Measurements from ENCODE around the gene FNDC5. TPM values are rescaled to one million over a fixed set of nuclear protein-coding genes. Genes with fewer than 3 reads are reported as not detected.

FNDC5 gene
- polyA plus RNA-seq, 1 of the 3 experiments (the other 2 are of a cell fraction), result 0.59 TPM

DNA sequence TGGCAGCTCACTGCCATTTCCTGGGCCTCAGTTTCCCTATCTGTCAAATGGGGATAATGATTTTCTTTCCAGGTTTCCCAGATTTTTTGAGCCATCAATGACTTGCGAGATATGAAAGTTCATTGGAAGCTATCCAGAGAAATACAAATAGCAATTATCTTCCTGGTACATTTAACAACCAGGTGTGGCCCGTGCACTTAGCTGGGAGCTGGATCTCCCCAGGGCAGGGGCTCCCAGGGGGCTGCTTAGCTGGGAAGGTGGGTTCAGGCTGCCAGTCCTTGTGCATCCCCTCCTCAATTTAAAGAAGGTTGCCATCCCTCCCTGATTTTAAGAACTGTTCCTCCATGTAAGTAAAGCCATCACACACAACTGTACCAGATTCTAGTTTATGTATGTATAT is 34.1 kb upstream of the FNDC5 start (continued):
- TF ChIP-seq, protein P1, sequence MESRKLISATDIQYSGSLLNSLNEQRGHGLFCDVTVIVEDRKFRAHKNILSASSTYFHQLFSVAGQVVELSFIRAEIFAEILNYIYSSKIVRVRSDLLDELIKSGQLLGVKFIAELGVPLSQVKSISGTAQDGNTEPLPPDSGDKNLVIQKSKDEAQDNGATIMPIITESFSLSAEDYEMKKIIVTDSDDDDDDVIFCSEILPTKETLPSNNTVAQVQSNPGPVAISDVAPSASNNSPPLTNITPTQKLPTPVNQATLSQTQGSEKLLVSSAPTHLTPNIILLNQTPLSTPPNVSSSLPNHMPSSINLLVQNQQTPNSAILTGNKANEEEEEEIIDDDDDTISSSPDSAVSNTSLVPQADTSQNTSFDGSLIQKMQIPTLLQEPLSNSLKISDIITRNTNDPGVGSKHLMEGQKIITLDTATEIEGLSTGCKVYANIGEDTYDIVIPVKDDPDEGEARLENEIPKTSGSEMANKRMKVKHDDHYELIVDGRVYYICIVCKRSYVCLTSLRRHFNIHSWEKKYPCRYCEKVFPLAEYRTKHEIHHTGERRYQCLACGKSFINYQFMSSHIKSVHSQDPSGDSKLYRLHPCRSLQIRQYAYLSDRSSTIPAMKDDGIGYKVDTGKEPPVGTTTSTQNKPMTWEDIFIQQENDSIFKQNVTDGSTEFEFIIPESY (IDR thresholded peaks at IDR 0.05; ENCODE audit: borderline replicate concordance, low read depth), result no peak

DNA sequence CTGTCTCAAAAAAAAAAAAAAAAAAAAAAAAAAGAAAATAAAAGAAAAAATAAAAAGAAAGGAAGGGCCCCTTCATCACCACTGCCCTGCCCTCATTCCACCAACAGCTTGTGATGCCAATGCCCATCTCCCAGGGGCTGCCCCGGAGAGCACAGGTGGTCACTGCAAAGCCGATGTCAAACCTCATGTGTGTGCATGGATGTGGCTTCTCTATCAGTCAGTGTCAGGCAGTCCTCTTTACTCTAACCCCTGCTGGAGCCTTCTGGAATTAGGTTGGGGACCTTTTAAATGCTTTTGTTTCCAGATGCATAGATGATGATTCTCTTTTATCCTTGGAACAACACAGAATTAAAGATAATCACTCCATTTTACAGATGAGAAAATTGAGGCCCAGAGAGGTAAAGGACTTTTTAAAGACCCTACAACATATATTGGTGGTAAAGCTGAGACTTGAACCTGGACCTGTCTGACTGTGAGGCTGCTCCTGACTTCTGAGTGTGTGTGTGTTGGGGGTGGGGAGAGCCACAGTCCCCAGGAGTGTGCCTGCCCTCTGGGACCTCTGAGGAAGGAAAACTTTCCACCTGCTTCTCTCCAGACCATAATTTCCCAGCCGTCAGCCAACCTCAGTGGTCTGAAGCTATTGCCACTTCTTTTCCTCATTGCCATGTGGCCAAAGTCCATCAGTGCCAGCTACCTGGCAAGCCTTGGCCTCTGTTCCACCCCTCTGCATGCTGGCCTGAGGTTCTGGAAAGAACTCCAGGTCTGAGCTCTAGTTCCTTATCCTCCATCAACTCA is 33.5 kb upstream of the FNDC5 start:
- Histone ChIP-seq H3K4me1 (ENCODE audit: control insufficient read depth in 1 of 2, insufficient read depth in 2 of 2, low read depth in 1 of 2, low read length in 1 of 2) (peaks cover 0 to 11% of the 10 kb centered on the region in 2 experiments; a peak in 1 of 4 replicates), H3K9ac (no peak overlapping the region), H3K9me2 (no peaks in the 10 kb centered on the region), H3K79me2 (ENCODE audit: insufficient read depth) (no peaks in the 10 kb centered on the region), H3K27ac (ENCODE audit: low read depth in 2 of 2, low read length in 1 of 2) (no peak overlapping the region), H3K4me3 (ENCODE audit: low read depth in 2 of 2, low read length in 1 of 2) (no peak overlapping the region), H2AFZ (ENCODE audit: low read depth) (no peak overlapping the region), H3K4me2 (no peak overlapping the region), H3K36me3 (replicated peaks in 1 of 2; ENCODE audit: control insufficient read depth in 1 of 2, insufficient read depth in 2 of 2, low read length in 1 of 2) (no peaks in the 10 kb centered on the region), H3K9me3 (no peaks in the 10 kb centered on the region), H4K20me1 (ENCODE audit: insufficient read depth) (no peaks in the 10 kb centered on the region), H3F3A (replicated peaks; ENCODE audit: insufficient read depth) (peaks cover 2% of the 10 kb centered on the region), H3K27me3 (ENCODE audit: insufficient read depth) (peaks cover 7% of the 10 kb centered on the region; the same call in 1 of the 2 replicates)
- TF ChIP-seq FOSL2 (IDR thresholded peaks at IDR 0.05; ENCODE audit: borderline replicate concordance, low read depth) (no peak), YY1 (IDR thresholded peaks at IDR 0.05; ENCODE audit: low read depth) (no peak), FOXJ3 (CRISPR knock-in tag; IDR thresholded peaks at IDR 0.05) (no peak), FOXM1 (IDR thresholded peaks at IDR 0.05; ENCODE audit: low read depth) (no peak), GATA2 (CRISPR knock-in tag; IDR thresholded peaks at IDR 0.05) (no peak), POLR2AphosphoS5 (IDR thresholded peaks at IDR 0.05; ENCODE audit: low read depth, low read length) (no peak), ELF1 (IDR thresholded peaks at IDR 0.05) (no peak), RXRA (IDR thresholded peaks at IDR 0.05; ENCODE audit: borderline replicate concordance, low read depth) (no peak), TAF1 (IDR thresholded peaks at IDR 0.05; ENCODE audit: borderline replicate concordance, low read depth, low read length) (no peak)
- TF ChIP-seq, protein P2, sequence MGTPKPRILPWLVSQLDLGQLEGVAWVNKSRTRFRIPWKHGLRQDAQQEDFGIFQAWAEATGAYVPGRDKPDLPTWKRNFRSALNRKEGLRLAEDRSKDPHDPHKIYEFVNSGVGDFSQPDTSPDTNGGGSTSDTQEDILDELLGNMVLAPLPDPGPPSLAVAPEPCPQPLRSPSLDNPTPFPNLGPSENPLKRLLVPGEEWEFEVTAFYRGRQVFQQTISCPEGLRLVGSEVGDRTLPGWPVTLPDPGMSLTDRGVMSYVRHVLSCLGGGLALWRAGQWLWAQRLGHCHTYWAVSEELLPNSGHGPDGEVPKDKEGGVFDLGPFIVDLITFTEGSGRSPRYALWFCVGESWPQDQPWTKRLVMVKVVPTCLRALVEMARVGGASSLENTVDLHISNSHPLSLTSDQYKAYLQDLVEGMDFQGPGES (IDR thresholded peaks at IDR 0.05; ENCODE audit: low read depth, low read length), result no peak
- TF ChIP-seq, protein P3, sequence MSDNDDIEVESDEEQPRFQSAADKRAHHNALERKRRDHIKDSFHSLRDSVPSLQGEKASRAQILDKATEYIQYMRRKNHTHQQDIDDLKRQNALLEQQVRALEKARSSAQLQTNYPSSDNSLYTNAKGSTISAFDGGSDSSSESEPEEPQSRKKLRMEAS (IDR thresholded peaks at IDR 0.05; ENCODE audit: low read depth), result no peak
- WGBS (ENCODE audit: low lambda C conversion rate), result 62% methylated on average over 3 of the region's 3 CpGs
- DNase-seq, result peak; percentile 7
- POLR2A ChIA-PET, result no interaction called here
- CTCF ChIA-PET, result interaction anchor here (0.7 to 1.7 kb wide), 8 partner anchors 11 to 182 kb away, joined by 3 to 9 read pairs (median 3); no protein-coding TSS in a partner anchor

All from SK-N-SH (cell line).